Mesenchymal stem cell (in vitro differentiated cells and primary cell): Measurements from ENCODE around the gene TRAPPC2L.
A peak's percentile ranks its signal among the peaks of the same experiment; 100 is the strongest.

ENCODE experiments used
- DNase-seq: peaks from one replicate; pipeline ENCODE4 v3.0.0-alpha.2; 2013
- H2AFZ ChIP-seq: one replicate; pipeline ENCODE4 v1.6.1; 2013; ENCODE audit warnings: low read depth, mild to moderate bottlenecking, control low read depth, inconsistent platforms, low read length, moderate library complexity
- H2AK5ac ChIP-seq: 2 replicates; pipeline ENCODE4 v1.6.1; 2013; ENCODE audit warnings: low read length, moderate library complexity, mild to moderate bottlenecking, inconsistent platforms; ENCODE audit not compliant: severe bottlenecking
- H2BK120ac ChIP-seq: one replicate; pipeline ENCODE4 v1.6.1; 2013; ENCODE audit warnings: low read depth, mild to moderate bottlenecking, inconsistent platforms, low read length, moderate library complexity
- H2BK12ac ChIP-seq, 2 experiments: one replicate each; pipeline ENCODE4 v1.6.1; 2013; ENCODE audit warnings: inconsistent platforms in 2 of 2, low read length in 2 of 2, mild to moderate bottlenecking in 2 of 2, moderate library complexity in 2 of 2, control low read depth in 1 of 2
- H2BK15ac ChIP-seq: one replicate; pipeline ENCODE4 v1.6.1; 2013; ENCODE audit warnings: mild to moderate bottlenecking, low read depth, inconsistent platforms; ENCODE audit not compliant: poor library complexity, severe bottlenecking
- H2BK5ac ChIP-seq: 2 replicates; pipeline ENCODE4 v1.6.1; 2013; ENCODE audit warnings: low read depth, mild to moderate bottlenecking, low read length, control low read depth, inconsistent platforms; ENCODE audit not compliant: poor library complexity, severe bottlenecking
- H3K14ac ChIP-seq, 2 experiments: one replicate each; pipeline ENCODE4 v1.6.1; 2013; ENCODE audit warnings: inconsistent platforms in 2 of 2, low read length in 2 of 2, control low read depth in 1 of 2, mild to moderate bottlenecking in 1 of 2, moderate library complexity in 1 of 2
- H3K18ac ChIP-seq, 2 experiments: one replicate each; pipeline ENCODE4 v1.6.1; 2013; ENCODE audit warnings: inconsistent platforms in 2 of 2, low read length in 2 of 2, control low read depth in 1 of 2, low read depth in 1 of 2, mild to moderate bottlenecking in 1 of 2
- H3K23ac ChIP-seq, 2 experiments: one replicate each; pipeline ENCODE4 v1.6.1; 2013; ENCODE audit warnings: inconsistent platforms in 2 of 2, low read length in 2 of 2, mild to moderate bottlenecking in 2 of 2, moderate library complexity in 2 of 2, control low read depth in 1 of 2
- H3K27ac ChIP-seq: 2 replicates; pipeline ENCODE4 v1.5.1; 2013; ENCODE audit warnings: mild to moderate bottlenecking, moderate library complexity, low read length, control low read depth, inconsistent platforms; ENCODE audit not compliant: poor library complexity, severe bottlenecking
- H3K27me3 ChIP-seq, 2 experiments: 2 replicates each; pipeline versions ENCODE4 v1.6.1 to v1.7.0; 2013; ENCODE audit warnings: low read length in 2 of 2, mild to moderate bottlenecking in 2 of 2, moderate library complexity in 2 of 2, control low read depth in 1 of 2, inconsistent platforms in 1 of 2; ENCODE audit not compliant: control insufficient read depth in 1 of 2, insufficient read depth in 1 of 2
- H3K36me3 ChIP-seq, 2 experiments: 2 replicates each; pipeline versions ENCODE4 v1.6.1 to v1.7.0; 2013; ENCODE audit warnings: low read length in 2 of 2, control low read depth in 1 of 2, inconsistent platforms in 1 of 2, low read depth in 1 of 2, mild to moderate bottlenecking in 1 of 2; ENCODE audit not compliant: insufficient read depth in 2 of 2, control insufficient read depth in 1 of 2
- H3K4ac ChIP-seq, 2 experiments: one replicate each; pipeline ENCODE4 v1.6.1; 2013; ENCODE audit warnings: inconsistent platforms in 2 of 2, low read length in 2 of 2, mild to moderate bottlenecking in 2 of 2, moderate library complexity in 2 of 2, control low read depth in 1 of 2, low read depth in 1 of 2
- H3K4me1 ChIP-seq: 2 replicates; pipeline ENCODE4 v1.6.1; 2013; ENCODE audit warnings: low read depth, low read length, control low read depth; ENCODE audit not compliant: control insufficient read depth, insufficient read depth
- H3K4me2 ChIP-seq: 2 replicates; pipeline ENCODE4 v1.6.1; 2013; ENCODE audit warnings: low read length, mild to moderate bottlenecking, inconsistent platforms; ENCODE audit not compliant: poor library complexity, severe bottlenecking
- H3K4me3 ChIP-seq, 2 experiments: 2 replicates each; pipeline versions ENCODE4 v1.5.1 to v1.7.0; 2013; ENCODE audit warnings: low read length in 2 of 2, mild to moderate bottlenecking in 2 of 2, control low read depth in 1 of 2, low read depth in 1 of 2; ENCODE audit not compliant: insufficient read depth in 1 of 2
- H3K79me1 ChIP-seq: replicated peaks from 2 replicates; pipeline ENCODE4 v1.6.1; 2013; ENCODE audit warnings: mild to moderate bottlenecking, control low read depth, low read length, inconsistent platforms; ENCODE audit not compliant: poor library complexity, severe bottlenecking
- H3K9ac ChIP-seq: 2 replicates; pipeline ENCODE4 v1.7.0; 2013; ENCODE audit warnings: mild to moderate bottlenecking, low read length, moderate library complexity
- H3K9me3 ChIP-seq: 2 replicates; pipeline ENCODE4 v1.7.0; 2013; ENCODE audit warnings: mild to moderate bottlenecking, low read length; ENCODE audit not compliant: control insufficient read depth
- H4K8ac ChIP-seq: one replicate; pipeline ENCODE4 v1.6.1; 2013; ENCODE audit warnings: inconsistent platforms, mild to moderate bottlenecking, low read length, moderate library complexity
- H4K91ac ChIP-seq: one replicate; pipeline ENCODE4 v1.6.1; 2013; ENCODE audit warnings: mild to moderate bottlenecking, low read length, inconsistent platforms
- WGBS: methylation state at CpG from one replicate; pipeline ENCODE4 v1.1.7; 2013; ENCODE audit warnings: mixed read lengths; 5-methylcytosine and 5-hydroxymethylcytosine counted together

The TRAPPC2L gene

DNA sequence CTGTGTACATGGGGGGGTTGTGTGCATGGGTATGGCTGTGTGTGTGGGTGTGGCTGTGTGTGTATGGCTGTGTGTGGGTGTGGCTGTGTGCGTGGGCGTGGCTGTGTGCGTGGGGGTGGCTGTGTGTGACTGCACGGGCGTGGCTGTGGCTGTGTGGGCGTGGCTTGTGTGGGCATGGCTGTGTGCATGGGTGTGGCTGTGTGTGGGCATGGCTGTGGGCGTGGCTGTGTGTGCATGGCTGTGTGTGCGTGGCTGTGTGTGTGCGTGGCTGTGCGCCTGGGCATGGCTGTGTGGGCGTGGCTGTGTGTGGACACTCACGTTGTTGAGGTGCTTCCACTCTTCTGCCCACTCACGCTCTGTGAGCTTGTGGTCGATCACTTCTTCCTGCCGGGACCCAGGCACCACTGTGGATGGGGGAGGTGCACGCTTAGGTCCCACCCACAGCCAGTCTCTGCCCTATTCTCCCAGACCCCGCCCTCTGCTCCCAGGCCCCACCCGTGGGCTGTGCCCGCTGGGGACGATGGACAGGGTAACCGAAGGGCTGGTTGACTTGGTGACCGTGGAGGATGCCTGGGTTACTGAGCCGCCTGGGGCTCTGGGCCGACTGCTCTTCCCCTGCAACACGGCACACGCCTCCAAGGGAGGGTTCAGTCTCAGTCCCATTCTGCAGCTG lies 25.6 kb downstream of the TRAPPC2L start:
- H2BK120ac ChIP-seq, result no peak overlapping the region
- H2AFZ ChIP-seq, result no peak overlapping the region
- no peaks in the 10 kb centered on the region for H3K36me3 ChIP-seq
- H4K8ac ChIP-seq, result peak overlapping the region; percentile 28
- H3K79me1 ChIP-seq, result no peaks in the 10 kb centered on the region
- H2BK15ac ChIP-seq, result no peak overlapping the region
- no peak overlapping the region for H2BK12ac ChIP-seq
- no peak overlapping the region for H4K91ac ChIP-seq
- no peak overlapping the region for H2AK5ac ChIP-seq
- H3K4me2 ChIP-seq, result no peak overlapping the region
- no peaks in the 10 kb centered on the region for H3K9me3 ChIP-seq
- H3K23ac ChIP-seq, result no peak overlapping the region
- no peak overlapping the region for H3K4ac ChIP-seq
- peak overlapping the region in 1 of 2 experiments; percentile 2 for H3K4me3 ChIP-seq
- no peak overlapping the region for H3K18ac ChIP-seq
- H3K27ac ChIP-seq, result no peak overlapping the region
- 96% methylated on average over 25 of the region's 26 CpGs for WGBS
- peaks cover 15 to 42% of the 10 kb centered on the region in 2 experiments for H3K27me3 ChIP-seq
- H2BK5ac ChIP-seq, result no peak overlapping the region
- H3K4me1 ChIP-seq, result peaks cover 12% of the 10 kb centered on the region
- H3K9ac ChIP-seq, result no peak overlapping the region
- peak overlapping the region in 1 of 2 experiments; percentile 21 for H3K14ac ChIP-seq
- DNase-seq, result no peak

GRCh38 chr16:88883117-88883895 lies 26.4 kb downstream of the TRAPPC2L start:
- Histone ChIP-seq H3K36me3 (no peaks in the 10 kb centered on the region), H3K4me1 (peaks cover 12% of the 10 kb centered on the region), H2AK5ac (no peak overlapping the region), H3K27me3 (peaks cover 15 to 35% of the 10 kb centered on the region in 2 experiments), H3K23ac (no peak overlapping the region), H3K9me3 (no peaks in the 10 kb centered on the region), H3K4me3 (no peak overlapping the region), H3K79me1 (no peaks in the 10 kb centered on the region), H3K27ac (no peak overlapping the region), H3K4me2 (no peak overlapping the region), H2BK15ac (no peak overlapping the region), H3K9ac (no peak overlapping the region), H4K8ac (no peak overlapping the region), H3K18ac (no peak overlapping the region), H3K4ac (no peak overlapping the region), H2BK12ac (no peak overlapping the region), H3K14ac (no peak overlapping the region), H2BK120ac (no peak overlapping the region), H4K91ac (no peak overlapping the region), H2AFZ (no peak overlapping the region), H2BK5ac (no peak overlapping the region)
- WGBS, result 96% methylated on average over 49 of the region's 49 CpGs
- DNase-seq, result no peak

- Histone ChIP-seq H2BK12ac (no peak overlapping the region), H3K79me1 (no peaks in the 10 kb centered on the region), H2BK5ac (no peak overlapping the region), H2BK15ac (no peak overlapping the region), H3K4me3 (no peak overlapping the region), H3K27me3 (peaks cover 15 to 31% of the 10 kb centered on the region in 2 experiments), H2AK5ac (no peak overlapping the region), H3K9ac (no peak overlapping the region), H3K14ac (no peak overlapping the region), H3K4me2 (no peak overlapping the region), H3K23ac (no peak overlapping the region), H3K9me3 (no peaks in the 10 kb centered on the region), H3K4ac (no peak overlapping the region), H3K36me3 (no peaks in the 10 kb centered on the region), H4K8ac (no peak overlapping the region), H3K4me1 (peaks cover 12% of the 10 kb centered on the region), H2BK120ac (no peak overlapping the region), H2AFZ (no peak overlapping the region), H4K91ac (no peak overlapping the region), H3K18ac (no peak overlapping the region), H3K27ac (no peak overlapping the region)
- DNase-seq, result no peak
- 97% methylated on average over 11 of the region's 11 CpGs for WGBS
Measured at GRCh38 chr16:88883946-88884345, 27.0 kb downstream of the TRAPPC2L start.

DNA sequence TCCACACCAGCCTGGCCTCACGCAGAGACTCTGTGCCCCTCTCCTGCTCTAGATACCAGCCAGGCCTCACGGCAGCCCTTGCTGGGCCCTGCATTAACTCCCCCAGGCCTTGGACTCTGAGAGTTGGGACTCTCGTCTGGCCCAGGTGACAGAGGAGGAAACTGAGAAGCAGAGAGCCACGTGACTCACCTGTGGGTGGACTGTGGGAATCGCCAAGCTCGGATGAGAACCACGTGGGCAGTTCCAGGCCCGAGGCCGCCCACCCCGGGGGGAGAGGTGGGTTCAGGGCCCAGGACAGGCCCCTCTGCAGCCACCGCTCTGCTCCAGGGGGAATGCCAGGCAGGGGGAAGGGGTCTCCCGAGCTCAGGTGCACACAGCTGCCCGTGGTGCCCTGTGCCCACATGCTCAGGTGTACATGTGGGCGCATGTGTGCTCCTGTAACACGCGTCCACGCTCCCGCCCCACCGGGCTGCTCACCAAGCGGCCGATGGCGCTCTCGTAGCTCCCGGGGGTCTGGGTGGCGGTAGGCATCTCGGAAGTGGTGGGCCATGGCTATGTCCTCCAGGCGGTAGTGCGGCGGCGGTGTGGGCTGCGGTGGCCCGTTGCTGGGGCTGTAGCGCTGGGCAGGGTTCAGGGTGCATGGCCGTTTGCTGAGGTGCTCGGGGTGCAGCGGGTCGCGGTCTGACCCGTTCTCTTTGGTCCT lies 27.8 kb downstream of the TRAPPC2L start:
- H2AFZ ChIP-seq, result no peak overlapping the region
- no peak overlapping the region for H3K4me2 ChIP-seq
- H2BK15ac ChIP-seq, result no peak overlapping the region
- H2BK120ac ChIP-seq, result no peak overlapping the region
- no peak overlapping the region for H4K91ac ChIP-seq
- WGBS, result 93% methylated on average over 39 of the region's 39 CpGs
- no peak overlapping the region for H3K9ac ChIP-seq
- no peak overlapping the region for H3K4ac ChIP-seq
- H3K9me3 ChIP-seq, result no peaks in the 10 kb centered on the region
- peaks cover 6% of the 10 kb centered on the region for H3K4me1 ChIP-seq
- H3K36me3 ChIP-seq, result no peaks in the 10 kb centered on the region
- H4K8ac ChIP-seq, result no peak overlapping the region
- H3K23ac ChIP-seq, result no peak overlapping the region
- no peak overlapping the region for H3K14ac ChIP-seq
- H2BK5ac ChIP-seq, result no peak overlapping the region
- H2AK5ac ChIP-seq, result no peak overlapping the region
- no peaks in the 10 kb centered on the region for H3K79me1 ChIP-seq
- H3K4me3 ChIP-seq, result no peak overlapping the region
- no peak overlapping the region for H3K27ac ChIP-seq
- H3K18ac ChIP-seq, result no peak overlapping the region
- no peak for DNase-seq
- H3K27me3 ChIP-seq, result peaks cover 13 to 28% of the 10 kb centered on the region in 2 experiments
- no peak overlapping the region for H2BK12ac ChIP-seq
